ENCODE results near the gene JRKL. TPM values are rescaled to one million over a fixed set of nuclear protein-coding genes. Genes with fewer than 3 reads are reported as not detected.

Gene JRKL
- 6.2 and 6.8 TPM in 2 replicates for total RNA-seq

- no peak for DNase-seq (ENCODE audit: extremely low read depth, low read depth, low spot score)
Observed at GRCh38 chr11:96389720-96390487, at the start of gene JRKL, which contains the start of gene CCDC82. TSS of gene JRKL (plus strand) at chr11:96390013. CDS start at chr11:96390650, 637 bp downstream. TSS of gene CCDC82 (minus strand) at chr11:96389912. CDS start at chr11:96384747, 5,165 bp downstream.

DNA sequence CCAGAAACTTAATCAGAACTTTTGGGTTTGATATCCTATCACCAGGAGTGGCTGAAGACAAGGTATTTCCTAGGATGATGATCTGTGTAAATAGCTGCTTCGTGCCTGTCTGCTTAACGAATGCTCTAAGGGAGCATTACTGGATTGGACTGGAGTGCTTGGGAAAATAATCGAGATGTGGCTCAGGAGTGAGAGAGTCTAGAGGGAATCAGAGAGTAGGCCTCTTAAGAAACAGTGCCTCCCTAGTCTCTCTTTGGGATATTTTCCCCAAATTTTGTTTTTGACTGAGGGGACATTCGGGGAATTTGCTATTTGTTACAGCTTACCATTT is 49.3 kb upstream of the JRKL start:
- DNase-seq (ENCODE audit: extremely low read depth, low read depth, low spot score) = no peak

- no peak for DNase-seq (ENCODE audit: extremely low read depth, low read depth, low spot score)
Observed at GRCh38 chr11:96341211-96342013, 48.4 kb upstream of the JRKL start.

DNA sequence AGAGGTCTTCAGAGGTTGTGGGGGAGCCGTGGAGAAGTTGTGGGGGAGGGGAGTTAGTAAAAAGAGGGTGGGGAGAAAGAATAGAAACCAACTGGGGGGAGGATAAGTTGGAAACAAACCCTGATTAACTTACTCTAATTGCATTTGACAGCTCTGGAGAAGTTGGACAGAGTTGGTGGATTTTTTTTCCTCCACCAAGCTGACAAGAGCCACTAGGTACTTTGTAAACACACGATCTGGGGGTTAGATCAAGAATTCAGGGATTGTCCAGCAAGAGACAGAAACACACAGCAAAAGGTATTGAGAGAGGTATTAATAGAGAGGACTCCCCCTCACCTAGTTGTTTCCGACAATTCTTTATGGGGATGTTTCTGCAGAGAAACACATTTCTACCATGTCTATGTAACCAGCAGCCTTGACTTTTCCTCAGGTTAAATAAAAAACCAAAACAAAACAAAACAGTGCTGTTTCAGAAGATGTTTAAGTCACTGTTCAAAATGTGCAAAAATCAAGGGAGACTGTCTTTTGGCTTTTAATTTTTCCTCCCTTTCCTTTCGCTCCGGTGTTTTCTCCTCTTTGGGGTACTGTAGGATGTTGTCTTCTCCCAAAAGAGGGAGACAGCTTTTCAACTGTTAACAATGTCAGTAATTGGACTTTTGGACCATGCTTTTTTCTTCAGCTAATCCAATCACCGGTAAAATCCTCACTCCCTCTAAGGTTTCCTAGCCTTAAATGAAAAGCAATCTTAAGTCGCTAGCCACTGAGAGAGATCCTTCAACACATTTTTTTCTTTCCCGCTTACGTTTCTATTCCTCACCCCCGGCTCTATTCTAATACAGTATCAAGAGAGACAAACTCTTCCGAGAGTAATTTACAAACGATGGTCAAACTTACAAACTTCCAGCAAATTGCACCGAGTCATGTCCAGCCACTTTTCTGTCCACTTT is 47.5 kb upstream of the JRKL start:
- no peak for DNase-seq (ENCODE audit: extremely low read depth, low read depth, low spot score)

DNA sequence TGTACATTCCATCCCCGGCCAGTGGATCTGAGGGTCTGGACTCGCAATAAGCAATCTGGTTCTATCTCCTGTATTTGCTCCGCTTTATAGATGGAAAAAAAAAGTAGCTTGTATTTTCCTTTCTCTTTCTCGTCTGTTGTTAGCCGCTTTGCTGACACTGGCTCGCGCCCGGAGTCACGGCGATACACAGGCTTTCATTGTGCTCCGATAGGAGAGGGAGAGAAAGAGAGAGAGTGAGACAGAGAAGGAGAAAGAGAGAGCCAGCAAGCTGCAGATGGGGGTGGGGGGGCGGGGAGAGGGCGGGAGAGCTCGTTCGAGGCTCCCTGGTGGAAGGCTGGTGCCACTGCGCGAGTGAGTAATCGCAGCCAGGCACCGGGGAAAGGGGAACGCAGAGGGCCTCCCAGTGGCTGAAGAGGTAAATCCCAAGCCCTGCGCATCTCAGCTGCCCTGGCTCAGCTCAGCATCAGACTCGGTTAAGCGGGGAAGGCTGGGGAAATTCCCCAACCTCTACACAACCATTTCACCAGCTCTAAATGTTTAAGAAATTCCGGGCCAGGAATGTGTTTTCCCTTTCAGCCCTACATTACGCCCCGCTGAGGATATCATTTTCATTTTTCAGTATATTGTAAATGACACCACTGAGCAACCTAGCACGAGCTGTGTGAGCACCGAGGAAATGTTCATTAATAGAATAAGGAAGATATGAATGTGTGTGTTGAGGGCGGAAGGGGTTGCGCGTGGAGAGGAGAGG is 46.7 kb upstream of the JRKL start, which contains the start of gene MAML2:
Gene MAML2 (minus strand): TSS at position 235 of the 751 bp plus-strand sequence. CDS start 1,300 bp downstream, outside the sequence.
- peak; percentile 56 for DNase-seq (ENCODE audit: extremely low read depth, low read depth, low spot score)

GRCh38 chr11:96356848-96357247 is 33.0 kb upstream of the JRKL start:
- DNase-seq (ENCODE audit: extremely low read depth, low read depth, low spot score) = no peak

- DNase-seq (ENCODE audit: extremely low read depth, low read depth, low spot score) = no peak
Observed at GRCh38 chr11:96357794-96358193, 32.0 kb upstream of the JRKL start.

- no peak for DNase-seq (ENCODE audit: extremely low read depth, low read depth, low spot score)
Observed at GRCh38 chr11:96358321-96358720, 31.5 kb upstream of the JRKL start.

GRCh38 chr11:96361778-96362177 is 28.0 kb upstream of the JRKL start:
- no peak for DNase-seq (ENCODE audit: extremely low read depth, low read depth, low spot score)

- no peak for DNase-seq (ENCODE audit: extremely low read depth, low read depth, low spot score)
Observed at GRCh38 chr11:96365493-96365892, 24.3 kb upstream of the JRKL start.

GRCh38 chr11:96366024-96366423 is 23.8 kb upstream of the JRKL start:
- DNase-seq (ENCODE audit: extremely low read depth, low read depth, low spot score) = no peak

DNA sequence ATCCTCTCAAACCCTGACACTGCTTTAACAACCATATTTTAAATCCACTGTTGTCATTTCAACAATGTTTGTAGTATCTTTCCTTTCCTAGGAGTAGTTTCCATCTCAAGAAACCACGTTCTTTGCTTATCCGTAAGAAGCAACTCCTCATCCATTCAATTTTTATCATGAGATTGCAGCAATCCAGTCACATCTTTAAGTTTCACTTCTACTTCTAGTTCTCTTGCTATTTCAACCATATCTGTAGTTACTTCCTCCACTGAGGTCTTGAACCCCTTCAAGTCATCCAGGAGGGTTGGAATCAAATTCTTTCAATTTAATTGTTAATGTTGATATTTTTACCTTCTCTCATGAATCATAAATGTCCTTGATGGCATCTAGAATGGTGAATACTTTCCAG is 22.5 kb upstream of the JRKL start:
- DNase-seq (ENCODE audit: extremely low read depth, low read depth, low spot score) = no peak

DNA sequence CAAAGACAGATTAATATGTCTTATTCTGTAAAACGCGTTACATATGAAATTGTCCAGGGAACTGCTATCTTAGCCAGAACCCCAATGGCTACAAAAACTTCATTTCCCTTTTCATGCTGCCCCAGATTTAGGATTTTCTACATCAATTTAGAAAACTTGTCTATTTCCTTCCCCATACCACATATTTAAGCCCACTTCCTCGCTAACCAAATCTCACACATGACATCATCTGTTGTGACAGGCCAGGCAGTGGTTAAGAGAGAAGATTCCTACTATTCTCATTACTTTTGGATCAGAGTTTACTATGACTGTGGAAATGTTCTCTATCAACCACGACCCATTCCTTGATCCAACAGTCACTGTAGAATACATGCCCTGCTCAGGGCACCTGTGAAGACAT is 16.0 kb upstream of the JRKL start:
- no peak for DNase-seq (ENCODE audit: extremely low read depth, low read depth, low spot score)

DNA sequence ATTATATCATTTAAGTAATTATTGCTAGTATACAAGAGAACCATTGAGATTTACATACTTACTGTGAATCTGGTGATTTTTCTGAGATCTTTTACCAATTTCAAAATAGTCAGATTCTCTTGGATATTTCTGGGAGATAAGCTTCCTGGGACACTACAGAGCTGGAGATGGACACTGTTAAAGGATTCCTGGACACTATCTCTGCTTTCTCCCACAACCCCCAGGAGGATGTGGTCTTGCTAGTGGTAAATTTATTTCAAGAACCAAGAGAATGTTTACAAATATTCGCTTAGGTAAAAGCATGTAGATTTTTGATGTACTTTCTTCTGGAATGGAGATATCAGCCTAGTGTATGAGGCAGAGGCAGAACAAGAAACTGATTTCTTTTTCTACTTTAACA is 13.0 kb upstream of the JRKL start:
- DNase-seq (ENCODE audit: extremely low read depth, low read depth, low spot score) = no peak

DNA sequence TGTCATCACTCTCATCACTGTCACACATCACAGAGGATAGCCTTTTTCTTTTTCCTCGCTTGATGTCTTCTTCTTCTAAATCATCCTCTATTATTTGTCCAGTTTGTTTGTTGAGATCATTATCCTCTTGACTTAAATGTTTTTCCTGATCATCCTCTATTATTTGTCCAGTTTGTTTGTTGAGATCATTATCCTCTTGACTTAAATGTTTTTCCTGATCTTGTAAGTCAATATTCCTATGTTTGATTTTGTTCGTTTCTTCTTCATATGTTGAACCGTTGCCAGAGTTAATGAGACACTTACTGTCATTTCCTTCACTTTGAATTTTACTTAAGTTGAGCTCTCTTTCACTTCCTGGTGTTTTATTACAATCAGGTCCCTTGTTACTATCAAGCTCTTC is 5.7 kb upstream of the JRKL start:
- DNase-seq (ENCODE audit: extremely low read depth, low read depth, low spot score) = no peak

DNA sequence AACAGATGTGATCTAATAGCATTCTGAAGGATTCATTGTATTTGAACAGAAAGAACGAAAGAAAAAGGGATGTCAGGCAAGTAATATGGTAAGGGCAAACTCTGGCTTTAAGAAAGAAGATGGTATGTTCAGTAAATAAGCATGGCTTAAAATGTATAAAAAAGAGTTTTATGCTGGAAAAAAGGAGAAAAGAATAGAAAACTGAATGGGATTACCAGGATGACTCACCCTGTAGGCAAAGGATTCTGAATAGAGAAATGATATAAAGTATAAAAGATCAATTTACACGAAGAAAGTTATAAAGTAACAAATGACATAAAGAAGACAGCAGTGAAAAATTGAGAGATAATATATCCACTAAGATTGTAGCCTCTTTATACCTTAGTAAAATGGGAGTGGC is 4.6 kb upstream of the JRKL start:
- DNase-seq (ENCODE audit: extremely low read depth, low read depth, low spot score) = no peak

- no peak for DNase-seq (ENCODE audit: extremely low read depth, low read depth, low spot score)
Observed at GRCh38 chr11:96388891-96389719, 708 bp upstream of the JRKL start.

- DNase-seq (ENCODE audit: extremely low read depth, low read depth, low spot score) = no peak
Observed at GRCh38 chr11:96390488-96390792, 627 bp downstream of the JRKL start.

DNA sequence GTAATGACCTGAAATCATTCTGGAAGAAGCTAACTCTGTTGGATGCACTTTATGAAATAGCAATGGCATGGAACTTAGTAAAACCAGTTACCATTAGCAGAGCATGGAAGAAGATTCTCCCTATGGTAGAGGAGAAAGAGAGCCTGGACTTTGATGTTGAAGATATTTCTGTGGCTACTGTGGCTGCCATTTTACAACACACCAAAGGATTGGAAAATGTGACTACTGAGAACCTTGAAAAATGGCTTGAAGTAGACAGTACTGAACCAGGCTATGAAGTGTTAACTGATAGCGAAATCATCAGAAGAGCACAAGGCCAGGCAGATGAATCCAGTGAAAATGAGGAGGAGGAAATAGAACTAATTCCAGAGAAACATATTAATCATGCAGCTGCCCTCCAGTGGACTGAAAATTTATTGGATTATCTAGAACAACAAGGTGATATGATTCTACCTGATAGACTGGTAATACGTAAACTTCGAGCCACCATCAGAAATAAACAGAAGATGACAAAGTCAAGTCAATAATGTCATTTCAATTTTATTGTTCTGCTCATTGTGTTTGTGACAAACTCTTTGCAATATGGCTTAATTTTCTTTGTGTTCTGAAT is 2.0 kb downstream of the JRKL start:
- DNase-seq (ENCODE audit: extremely low read depth, low read depth, low spot score) = no peak
